ENCODE data around the gene RAI1.

The RAI1 gene

DNA sequence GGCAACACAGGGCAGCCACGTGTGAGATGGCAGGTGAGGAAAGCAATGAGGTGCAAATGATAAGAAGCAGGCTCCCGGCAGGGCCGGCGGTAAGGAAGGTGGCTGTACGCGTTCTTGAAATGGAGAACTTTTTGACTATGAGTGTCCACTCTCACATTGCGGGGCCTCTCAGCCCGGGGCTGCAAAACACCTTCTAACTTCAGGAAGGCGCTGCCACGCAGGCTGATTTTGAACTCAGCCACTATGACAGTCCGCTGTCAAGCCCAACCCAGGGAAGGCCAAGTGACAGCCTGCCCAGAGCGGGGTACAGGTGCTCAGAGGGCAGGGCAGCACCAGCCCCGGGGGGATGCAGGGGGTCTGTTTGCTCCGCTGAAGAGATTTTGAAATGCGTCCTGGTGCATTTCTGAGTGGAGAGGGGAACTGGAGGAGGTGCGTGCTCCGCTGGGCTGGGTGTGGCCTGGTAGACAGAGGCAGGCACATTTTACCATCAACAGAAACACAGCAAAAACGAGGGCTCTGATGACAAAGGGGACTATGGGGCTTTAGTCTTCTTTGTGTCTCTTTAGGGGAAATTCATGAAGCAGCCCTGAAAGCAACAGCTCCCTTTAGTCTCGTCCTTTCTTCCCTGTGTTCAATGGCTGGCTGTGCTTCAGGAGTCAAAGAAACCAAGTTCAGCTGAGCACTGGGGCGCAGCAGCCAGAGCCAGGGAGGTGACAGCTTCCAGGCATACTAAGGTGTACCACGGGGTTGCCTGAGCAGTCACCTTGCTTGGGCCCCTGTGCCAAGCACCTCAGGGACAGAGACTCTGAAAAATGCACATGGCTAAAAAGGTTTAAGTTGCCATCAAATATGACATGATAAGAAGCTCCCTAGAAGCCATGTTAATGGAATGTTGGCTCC lies 170.1 kb downstream of the RAI1 start:
- no peak for DNase-seq

GRCh38 chr17:17852930-17853329 lies 171.7 kb downstream of the RAI1 start:
- DNase-seq: no peak

DNA sequence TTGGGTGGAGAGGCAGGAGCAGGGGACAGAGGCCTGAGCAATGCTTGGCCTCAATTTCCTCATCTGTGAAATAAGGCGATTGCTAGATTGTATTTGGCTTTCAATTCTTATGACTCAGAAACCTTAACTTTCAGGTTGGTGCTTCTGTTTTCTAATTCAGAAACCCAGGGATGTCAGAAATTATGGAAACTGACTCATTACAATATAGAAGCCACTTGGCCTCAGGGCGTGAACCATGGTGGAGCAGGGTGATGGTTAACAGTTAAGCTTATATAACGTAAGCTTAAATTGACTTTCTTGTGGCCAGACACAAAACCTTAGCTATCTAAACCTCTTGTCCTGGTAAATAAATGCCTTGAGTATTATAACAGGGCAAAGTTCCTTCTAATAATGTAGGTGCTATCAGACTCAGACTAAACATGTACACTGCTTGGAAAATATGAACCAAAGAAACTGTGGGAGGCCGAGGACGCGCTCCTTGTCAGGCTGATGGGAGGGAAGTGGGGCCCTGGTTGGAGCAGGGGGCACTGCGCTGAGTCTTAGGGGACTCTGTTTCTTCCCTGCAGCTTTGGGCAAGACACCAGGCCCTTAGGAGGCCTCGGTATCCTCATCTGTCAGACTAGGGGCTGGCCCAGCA lies 172.7 kb downstream of the RAI1 start:
- no peak for DNase-seq

GRCh38 chr17:17855976-17856375 lies 174.7 kb downstream of the RAI1 start:
- DNase-seq: no peak

DNA sequence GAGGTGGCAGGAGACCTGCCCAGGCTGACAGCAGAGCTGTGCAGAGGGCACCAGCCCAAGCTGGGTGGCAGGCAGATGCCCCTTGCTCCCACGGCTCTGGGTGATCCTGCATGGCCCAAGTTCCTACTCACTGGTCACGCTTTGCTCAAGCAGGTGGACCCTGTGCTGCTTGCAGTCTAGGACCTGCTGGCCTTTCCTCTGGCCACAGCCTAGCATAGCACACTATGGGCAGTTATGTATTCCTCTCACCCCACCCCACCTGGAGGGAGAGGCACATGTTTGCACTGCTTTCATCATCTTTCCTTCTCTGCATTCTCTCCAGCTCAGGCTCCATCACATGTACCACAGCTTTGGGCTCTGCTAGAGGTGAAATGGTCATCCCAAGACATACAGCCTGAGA lies 175.1 kb downstream of the RAI1 start:
- DNase-seq: no peak

- no peak for DNase-seq
Observed at GRCh38 chr17:17857496-17857895, 176.2 kb downstream of the RAI1 start.

GRCh38 chr17:17859909-17860765 lies 178.9 kb downstream of the RAI1 start:
- no peak for DNase-seq

- DNase-seq: no peak
Observed at GRCh38 chr17:17860766-17861107, 179.5 kb downstream of the RAI1 start.

All from NCI-H2107 (cell line).